ENCODE measurements around the gene NAA10.

Gene NAA10

DNA sequence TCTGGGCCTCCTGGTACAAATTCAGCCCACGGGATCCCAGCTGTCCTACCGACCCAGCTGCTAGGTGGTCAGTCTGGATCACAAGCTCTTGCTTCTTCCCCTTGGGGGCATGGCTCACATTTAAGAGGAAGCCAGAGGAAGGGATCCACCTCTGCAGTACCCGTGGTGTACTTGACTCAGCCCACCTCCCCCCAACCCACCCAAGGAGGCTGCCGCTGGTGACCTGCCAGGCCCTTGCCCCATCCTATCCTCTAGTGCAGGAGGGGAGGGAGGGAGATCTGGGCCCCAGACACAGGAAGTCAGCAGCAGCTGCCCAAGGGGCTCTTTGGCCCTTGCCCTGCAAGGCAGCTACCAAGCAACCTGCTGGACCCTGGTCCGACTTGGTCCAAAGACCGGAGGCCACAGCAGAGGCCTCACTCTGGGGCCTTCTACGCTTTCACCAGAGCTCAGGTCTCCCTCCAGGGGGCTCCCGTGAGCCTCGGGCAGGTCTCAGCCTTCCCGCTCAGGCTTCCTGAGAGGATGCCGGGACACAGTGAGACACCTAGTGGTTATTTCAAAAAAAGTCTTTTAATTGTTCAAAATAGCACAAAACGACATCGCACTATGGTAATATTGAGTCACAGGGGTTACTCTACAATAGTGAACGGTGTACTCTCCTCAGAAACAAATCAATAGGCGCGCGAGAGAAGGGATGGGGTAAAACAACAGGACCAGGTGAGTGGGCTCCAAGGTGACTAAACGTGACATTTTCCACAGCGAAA lies 12.4 kb upstream of the NAA10 start:
- peak; percentile 51 for DNase-seq

DNA sequence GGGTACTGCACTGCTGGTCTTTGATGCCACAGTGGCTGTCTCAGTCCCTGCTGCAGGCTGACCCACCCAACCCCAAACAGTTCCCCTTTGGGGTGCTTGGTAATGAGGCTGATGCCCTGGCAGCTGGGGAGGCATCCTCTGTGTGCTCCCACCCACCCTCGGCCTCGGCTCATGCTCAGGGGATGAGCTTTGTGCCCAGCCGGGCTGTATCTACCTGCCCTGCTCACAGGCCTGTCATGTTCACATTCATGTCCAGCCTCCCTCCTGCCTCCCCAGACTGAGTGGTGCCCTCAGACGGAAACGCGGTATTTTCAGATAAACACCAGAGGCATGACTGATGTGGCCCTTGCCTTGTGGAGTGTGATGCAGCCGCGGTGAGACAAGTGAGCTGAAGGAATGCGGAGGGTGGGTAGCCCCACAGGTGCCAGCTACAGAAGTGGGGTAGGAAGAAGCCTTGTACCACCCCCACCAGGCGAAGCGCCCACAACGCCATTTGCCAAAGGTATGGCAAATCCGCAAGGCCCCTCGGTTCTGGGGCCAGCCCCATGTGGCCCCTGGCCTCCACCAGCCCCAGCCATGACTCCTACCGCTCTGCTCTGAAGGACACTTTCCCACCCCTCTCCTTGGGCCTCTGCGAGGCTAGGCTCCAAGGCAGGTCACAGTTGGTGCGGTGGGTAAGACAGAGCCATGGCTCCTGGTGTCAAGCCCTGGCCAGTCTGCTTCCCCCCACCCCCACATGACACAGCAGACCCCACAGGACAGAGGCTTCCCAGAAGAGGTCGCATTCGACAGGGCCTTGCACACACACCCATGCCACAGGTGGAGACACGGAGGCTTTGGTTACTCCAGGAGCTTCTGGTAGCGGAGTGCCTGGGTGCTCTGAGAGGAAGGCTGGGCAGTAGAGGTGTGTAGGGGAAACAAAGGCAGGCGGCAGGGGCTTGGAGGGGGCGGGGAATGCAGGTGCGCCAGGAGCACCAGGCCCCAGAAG lies 11.4 kb upstream of the NAA10 start:
- DNase-seq: no peak

DNA sequence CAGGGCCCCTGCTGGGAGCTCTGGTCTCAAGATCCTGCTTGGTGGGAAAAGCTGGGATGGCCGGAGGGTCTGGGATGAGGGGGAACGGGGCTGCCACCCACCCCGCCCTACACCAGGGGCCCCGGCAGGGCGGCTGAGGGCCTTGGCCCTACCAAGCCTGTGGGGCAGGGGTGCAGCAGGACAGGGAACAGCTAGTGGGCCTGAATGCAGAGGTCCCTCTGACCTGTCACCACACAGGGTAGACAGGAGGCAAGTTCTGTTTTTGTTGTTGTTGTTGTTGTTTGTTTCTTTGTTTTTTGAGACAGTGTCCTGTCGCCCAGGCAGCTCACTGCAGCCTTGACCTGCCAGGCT lies 9.9 kb upstream of the NAA10 start:
- no peak for DNase-seq

DNA sequence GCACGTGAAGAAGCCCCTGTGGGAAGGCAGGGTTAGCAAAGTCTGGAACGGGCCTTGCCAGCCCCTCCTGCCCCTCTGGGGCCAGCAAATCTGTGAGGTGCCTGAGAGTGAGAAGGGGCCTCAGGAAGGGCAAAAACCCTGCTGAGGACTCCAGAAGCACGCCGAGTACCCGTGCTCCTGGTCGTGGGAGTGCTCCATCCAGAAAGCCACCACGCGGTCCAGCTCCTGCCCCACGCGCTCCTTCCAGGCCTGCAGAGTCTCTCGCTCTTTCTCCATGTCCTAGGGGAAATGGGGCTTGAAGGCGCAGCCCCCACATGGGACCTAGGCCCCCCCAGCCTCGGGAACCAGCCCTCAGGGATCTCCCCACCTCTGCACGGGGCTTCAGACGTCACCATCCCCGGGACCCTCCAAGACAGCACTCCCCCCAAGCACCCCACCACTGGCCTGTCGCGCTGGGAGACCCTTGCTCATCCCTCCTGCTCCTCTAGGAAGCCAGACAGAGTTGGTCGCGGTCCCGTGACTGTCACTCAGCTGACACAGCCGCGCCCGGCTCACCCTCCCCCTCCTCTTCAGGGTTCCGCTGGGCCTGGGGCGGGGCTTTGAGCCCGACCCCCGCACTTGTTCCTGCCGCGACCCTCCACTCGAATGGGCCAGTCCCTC lies 9.4 kb upstream of the NAA10 start, which contains the start of gene RENBP:
Gene RENBP (minus strand): TSS at position 504 of the 660 bp plus-strand sequence. CDS start 33 bp downstream, at position 471.
- DNase-seq: no peak

DNA sequence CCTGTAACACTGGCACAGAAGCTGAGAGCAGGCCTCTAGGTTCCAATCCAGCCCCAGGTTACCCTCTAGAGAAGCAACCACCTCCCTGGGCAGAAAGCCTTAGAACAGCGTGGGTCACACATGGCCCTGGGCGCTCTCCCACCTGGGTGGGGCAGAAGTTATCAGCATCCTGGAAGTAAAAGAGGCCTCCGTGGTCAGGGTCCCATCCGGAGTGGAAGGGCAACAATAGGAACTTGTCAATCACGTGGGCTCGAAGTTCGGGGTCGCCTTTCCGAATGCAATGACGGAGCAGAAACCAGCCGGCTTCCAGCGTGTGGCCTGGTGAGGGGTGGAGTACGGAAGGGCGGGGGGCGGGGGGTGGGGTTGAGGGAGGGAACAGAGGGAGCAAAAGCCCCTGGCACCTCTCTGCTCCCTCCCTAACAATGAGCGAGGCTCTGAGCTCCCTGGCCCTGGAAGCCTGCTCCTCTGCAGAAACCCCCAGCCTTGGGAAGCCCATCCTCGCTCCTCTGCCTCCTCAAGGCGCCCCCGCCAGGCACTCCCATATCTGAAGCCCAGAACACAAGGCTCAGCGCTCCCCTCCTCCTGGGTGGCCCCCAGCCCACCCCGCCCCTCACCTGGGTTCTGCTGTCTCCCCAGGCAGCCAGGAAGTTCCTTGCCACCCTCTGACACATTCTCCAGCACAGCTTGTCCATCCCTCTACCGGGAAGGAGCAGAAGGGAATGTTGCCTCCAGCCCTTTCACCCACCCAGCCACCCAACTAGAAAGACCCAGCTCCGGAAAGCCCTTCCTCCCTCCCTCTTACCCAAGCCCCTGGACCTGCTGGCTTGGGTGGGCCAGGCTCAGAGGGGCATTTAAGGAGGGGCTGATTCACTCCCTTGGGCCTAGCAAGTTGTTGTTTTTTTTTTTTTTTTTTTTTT lies 6.8 kb upstream of the NAA10 start:
- no peak for DNase-seq

DNA sequence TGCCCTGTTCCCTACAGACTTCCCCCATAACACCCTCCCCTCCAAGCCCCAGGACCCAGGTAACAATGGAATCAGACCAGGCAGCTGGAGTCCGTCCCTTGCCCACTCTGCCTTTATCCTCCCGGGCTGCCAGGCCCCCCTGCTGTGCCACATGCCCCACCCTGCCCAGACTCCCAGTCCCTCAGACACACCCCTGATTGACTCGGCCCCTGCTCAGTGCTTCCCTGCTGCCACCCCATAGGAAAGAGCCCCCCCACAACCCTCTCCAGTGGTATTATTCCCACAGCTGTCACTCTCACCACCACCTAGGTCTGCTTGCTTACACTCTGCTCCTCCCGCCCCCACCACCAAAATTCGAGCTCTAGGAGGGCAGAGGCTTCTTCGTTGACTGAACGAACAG lies 4.7 kb upstream of the NAA10 start:
- DNase-seq: no peak

DNA sequence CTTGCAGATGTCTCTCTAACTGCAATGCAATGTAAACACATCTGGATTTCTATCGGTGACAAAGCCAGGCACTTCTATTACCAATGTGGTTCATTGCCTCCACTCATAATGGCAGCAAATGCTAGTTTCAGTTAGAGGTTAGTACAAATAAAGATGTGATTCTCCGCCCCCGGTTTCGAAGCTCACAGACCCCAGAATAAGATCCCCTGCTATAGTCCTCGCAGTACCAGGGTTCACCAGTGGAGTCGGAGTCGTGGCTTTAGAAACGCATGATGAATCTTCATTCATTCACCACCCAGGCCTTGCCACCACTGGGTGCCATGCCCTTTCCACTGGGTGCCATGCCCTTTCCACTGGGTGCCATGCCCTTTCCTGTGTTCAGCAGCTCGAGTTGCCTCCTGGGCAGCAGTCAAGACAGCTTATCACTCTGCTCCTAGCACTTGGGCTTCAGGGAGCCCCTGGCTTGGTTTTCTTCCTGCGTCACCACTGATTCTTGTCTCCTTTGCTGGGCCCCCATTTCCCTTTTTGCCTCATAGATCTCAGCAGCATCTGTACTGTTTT lies 3.5 kb upstream of the NAA10 start:
- no peak for DNase-seq

DNA sequence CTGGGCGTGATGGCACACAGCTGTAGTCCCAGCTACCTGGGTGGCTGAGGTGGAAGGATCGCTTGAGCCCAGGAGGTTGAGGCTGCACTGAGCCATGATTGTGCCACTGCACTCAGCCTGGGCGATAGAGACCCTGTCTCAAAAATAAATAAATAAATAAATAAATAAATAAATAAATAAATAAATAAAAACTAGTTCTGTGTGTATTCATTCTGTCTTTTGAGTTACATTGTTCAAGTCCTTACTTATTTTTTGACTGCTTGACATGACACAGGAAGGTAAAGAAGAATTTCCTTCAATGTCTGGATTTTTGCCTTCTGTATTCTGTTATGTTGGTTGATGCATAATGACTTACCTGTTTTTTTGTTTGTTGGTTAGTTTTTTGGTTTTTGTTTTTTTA lies 2.2 kb upstream of the NAA10 start:
- no peak for DNase-seq

DNA sequence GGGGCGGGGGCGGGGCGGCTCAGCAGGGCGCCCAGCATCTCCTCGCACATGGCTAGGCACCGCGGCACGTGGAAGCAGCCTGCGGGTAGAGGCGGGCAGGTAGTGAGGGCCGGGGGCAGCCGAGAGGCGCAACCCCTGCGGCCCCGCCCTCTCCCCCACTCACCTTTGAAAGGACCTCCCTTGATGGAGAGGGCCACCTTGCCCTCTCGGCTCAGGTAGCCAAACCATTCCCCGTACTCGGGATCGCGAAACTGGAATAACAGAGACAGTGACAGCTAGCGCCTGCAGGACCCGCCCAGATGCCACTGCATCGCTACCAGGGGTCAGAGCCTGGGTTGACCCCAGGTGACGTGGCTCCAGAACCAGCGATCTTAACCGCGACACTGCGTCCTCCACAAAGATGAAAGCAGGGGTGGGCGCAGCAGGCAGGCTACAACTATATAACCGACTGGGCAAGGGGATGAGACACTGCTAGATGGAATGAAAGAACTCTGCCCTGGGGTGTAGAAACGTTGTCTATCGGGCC lies 552 bp upstream of the NAA10 start:
- no peak for DNase-seq

DNA sequence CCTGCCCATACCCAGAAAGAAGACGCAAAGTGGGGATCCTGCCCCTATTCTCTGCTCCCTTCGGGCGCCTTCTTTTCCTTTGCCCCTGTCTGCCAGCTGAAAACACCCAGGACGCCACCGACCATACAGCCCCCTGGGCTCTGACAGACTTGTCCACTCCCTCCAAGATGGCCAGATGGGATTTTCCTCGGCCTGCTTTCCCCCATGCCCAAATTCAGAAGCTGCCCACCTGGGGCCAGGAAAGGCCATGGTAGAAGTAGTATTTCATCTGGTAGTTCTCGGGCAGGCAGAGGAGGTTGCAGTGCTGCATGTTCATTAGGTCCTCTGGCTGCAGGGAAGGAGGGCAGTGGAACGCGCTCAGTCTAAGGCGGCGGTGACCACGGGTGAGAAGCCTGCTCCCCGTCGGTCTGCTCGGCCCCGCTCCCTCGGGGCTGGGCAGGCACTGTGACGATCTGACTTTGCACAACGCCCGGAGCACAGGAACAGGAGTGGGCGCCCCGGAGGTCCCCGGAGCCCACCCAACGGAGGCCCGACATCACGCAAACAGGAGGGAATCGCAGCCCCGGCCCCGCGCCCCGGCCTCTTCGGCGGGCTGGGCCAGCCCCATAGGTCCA lies 582 bp downstream of the NAA10 start:
- DNase-seq: no peak

DNA sequence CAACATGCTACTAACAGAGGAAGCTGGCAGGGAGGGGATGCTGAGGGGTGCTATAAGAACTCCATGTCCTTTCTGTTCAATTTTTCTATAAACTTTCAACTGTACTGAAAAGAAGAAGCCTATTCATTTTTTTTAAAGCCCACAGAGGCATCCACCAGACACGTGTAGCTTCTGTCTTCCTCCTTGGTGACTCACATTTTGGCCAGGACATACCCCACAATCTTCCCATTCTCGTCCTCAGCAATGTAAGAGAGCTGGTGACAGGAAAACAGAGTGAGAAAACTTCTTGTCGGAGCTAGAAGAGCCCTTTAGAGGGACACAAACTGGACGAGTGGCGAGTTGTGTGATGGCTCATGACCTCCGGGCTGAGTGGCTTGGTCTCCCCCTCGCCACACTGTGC lies 1.1 kb downstream of the NAA10 start:
- no peak for DNase-seq

DNA sequence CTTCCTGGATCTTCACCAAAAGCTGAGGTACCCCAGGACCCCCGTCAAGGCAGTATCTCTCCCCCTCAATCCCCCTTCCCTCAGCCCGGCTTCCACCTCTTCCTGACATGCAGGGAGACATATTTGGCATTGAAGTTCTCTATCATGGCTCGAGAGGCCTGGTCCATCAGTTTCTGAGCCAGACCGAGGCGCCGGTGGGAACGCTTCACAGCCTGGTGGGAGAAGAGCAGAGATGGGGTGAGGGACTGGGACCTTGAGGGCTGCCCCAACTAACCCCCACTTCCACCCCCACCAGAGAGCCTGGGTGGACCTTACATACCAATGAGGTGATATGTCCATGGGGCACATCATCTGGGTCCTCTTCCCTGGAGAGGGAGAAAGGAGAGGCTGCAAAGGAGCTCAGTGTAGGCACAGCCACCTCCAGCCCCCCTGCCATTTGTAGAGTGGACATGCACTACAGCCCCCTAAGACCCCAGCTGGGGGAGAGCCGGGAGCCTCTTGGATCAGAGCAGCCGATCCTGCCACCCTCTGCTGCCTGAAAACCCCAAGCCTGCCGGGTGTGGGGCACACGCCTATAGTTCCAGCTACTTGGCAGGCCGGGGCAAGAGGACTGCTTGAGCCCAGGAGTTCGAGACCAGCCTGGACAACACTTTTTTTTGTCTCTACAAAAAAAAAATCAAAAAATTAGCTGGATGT lies 2.5 kb downstream of the NAA10 start:
- DNase-seq: no peak

DNA sequence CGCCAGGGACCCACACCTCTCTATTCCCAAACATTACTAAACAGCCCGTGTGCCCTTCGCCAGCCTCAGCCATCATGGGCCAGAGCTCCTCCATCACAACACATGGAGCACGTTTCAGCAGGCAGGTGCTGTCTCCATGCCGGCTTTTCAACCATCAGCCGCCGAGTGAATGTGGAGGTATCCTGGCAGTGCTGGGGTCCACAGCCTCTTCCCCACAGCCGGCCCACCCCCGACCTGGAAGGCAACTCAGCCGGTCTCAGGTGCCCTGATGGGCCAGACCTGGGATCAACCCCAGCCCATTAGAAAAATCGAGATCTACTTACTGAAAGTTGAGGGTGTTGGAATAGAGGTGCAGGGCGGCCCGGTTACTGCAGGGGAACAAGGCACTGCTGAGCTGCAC lies 3.1 kb downstream of the NAA10 start:
- no peak for DNase-seq

DNA sequence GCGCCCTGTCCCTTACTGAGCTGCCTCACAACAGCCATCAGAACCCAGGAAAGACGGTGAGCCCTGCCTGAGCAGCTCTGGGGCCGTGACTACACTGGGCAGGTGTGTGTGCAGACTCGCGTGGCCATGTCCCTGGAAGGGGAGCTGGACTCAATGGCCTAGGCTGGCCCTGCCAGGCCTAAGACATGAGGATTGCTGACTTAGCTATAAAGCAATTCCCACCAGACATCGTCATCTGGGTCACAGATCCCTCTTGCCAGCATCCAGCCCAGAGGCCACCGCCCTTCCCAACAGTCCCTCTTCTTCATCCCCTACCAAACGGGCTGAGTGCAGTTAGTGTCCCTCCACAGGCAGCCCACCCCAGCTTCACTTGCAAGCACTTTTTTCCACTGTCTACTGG lies 3.7 kb downstream of the NAA10 start:
- no peak for DNase-seq

DNA sequence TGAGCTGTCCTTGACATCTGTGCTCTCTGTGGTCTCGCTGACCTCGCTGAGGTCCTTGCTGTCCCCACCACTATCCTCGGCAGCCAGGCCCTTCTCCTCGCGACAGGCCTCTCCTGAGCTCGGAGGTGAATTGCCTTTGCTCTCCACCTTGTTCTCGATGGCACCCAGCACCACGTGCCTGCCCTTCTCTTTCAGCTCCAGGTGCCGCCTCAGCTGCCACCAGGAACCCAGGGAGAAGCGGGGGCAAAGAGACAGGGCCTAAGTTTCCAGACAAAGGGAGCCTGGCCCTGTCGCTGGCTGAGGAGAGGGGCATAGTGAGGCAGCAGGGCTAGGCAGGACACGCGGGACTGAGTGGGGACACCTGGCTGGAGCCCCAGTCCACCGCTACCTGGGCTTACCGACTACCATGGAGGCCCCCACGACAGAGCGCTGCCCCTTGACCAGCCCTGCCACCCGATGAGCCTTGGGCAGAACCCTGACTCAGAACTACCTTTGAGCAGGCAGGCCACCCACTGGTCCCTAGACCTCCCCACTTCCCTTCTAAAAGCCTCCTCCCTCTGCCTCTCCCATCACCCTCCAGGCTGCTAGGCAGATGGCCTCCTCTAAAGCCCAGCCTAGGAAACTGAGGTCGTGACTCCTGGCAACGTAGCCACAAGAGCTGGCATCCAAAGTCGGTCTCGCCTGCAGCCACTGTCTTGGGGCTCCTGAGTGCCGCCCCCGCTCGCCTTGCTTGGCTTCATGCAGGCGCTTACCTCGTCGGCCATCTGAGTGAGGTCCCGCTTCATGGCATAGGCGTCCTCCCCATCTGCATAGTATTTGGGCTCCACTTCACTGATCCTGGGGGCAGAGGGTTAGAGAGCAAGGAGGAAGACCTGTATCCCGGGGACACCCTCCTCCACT lies 4.6 kb downstream of the NAA10 start:
- DNase-seq: no peak

DNA sequence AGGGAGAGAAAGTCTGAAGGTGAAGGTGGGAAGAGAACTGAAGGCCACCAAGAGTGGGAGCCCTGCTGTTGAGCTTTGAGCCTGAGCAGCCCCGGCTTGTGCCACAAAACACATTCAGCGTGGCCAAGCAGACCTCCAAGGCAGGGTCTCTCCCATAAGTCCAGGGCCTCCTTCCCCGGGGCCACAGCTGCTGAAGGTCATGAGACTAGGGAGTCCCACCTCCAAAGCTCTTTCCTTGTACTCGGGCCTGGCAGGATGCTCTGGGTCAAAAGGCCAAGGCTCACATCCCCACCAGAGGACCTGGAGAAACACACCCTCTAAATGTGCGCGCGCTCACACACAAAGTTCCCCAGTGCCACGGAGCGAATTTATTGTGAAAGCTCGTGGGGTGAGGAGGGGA lies 5.3 kb downstream of the NAA10 start:
- no peak for DNase-seq

DNA sequence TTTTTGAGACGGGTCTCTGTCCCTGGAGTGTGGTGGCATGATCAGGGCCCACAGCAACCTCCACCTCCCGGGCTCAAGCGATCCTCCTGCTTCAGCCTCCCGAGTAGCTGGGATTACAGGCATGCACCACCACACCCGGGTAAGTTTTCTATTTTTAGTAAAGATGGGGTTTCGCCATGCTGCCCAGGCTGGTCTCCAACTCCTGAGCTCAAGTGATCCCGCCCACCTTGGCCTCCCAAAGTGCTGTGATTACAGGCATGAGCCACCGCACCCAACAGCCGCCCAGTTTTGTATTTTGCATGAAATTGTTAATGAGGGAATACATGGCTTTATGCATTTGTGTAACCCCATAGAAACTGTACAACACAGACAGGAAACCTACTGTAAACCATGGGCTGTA lies 6.0 kb downstream of the NAA10 start:
- DNase-seq: no peak

DNA sequence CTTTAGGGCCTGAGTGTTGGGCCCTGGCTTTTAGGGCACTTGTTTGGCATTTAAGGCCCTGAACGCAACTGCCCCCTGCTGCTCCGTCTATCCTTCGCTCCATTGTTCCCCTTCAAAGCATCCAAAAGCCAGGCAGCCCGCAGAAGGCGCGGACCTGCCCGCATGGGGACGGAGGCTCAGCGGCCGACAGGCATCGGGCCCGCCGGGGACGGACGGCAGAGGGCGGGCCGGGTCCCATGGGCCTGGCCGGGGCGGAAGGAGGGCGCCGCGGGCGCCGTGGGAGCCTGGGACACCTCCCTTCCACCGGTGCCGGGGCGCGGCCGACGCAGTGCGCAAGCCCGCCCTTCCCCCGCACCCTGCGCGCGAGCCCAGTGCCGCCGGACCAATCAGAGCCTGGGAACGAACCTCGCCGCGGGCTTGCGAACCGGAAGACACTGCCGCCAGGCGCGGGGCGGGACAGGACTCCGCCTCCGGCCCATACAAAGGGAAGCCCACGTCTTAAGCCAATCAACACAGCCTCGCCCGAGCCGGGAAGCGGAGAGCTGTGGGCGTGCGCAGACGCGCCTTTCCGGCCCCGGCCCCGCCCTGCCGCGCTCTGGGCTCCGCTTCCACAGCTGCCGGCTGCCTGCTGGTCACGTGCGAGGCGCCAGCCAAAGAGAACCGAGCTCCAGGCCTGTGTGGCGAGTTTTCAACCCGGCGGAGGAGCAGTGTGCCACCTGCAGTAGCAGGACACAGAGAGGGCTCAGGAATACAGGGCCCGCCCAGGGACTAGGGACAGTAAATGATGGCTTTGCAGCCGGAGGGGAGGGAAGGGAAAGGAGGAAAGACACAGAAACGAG lies 6.7 kb downstream of the NAA10 start:
- peak; percentile 94 for DNase-seq

DNA sequence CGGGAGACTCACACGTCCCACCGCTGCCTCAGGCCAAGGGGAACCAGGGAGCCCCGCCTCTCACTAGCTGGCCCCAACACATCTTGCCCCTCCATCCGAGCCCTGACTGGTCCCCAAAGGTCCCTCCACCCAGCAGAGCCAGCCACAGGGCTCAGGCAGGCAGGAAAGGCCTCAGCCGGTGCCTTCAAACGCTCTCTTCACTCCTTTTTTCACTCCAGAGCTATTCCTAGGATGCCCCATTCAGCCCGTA lies 7.2 kb downstream of the NAA10 start:
- DNase-seq: no peak

Data from NCI-H526 treated with DMSO at 0.1 percent for 48 hours (cell line).